Liver (tissue), 9 donors: ENCODE measurements around the gene CTSG. TPM values are rescaled to one million over a fixed set of nuclear protein-coding genes. Genes with fewer than 3 reads are reported as not detected.

Experiments used
- DNase-seq: peaks from one replicate; pipeline ENCODE4 v3.0.0-alpha.2; 2017; ENCODE audit warnings: low spot score
- H3K27ac ChIP-seq, 2 donors: one replicate each; pipeline ENCODE4 v1.7.0; 2013; ENCODE audit warnings: inconsistent platforms in 2 of 2, low read length in 2 of 2, control low read depth in 1 of 2, low read depth in 1 of 2, mild to moderate bottlenecking in 1 of 2
- H3K27me3 ChIP-seq, 4 donors: one replicate each; pipeline versions ENCODE4 v1.6.1 to v1.7.0; 2013; ENCODE audit warnings: low read length in 3 of 4, inconsistent platforms in 1 of 4, mild to moderate bottlenecking in 1 of 4, moderate library complexity in 1 of 4; ENCODE audit not compliant: control insufficient read depth in 4 of 4, insufficient read depth in 4 of 4
- H3K36me3 ChIP-seq, 4 donors: one replicate each; pipeline versions ENCODE4 v1.6.1 to v1.7.0; 2013; ENCODE audit warnings: low read length in 3 of 4, mild to moderate bottlenecking in 3 of 4, low read depth in 1 of 4, moderate library complexity in 1 of 4; ENCODE audit not compliant: control insufficient read depth in 4 of 4, insufficient read depth in 3 of 4
- H3K4me1 ChIP-seq, 4 donors: one replicate each; pipeline versions ENCODE4 v1.6.1 to v1.7.0; 2013; ENCODE audit warnings: low read length in 3 of 4, mild to moderate bottlenecking in 3 of 4, moderate library complexity in 1 of 4; ENCODE audit not compliant: control insufficient read depth in 4 of 4, insufficient read depth in 4 of 4
- H3K4me3 ChIP-seq, 3 donors: one replicate each; pipeline versions ENCODE4 v1.6.1 to v1.7.0; 2013; ENCODE audit warnings: low read length in 3 of 3, control low read depth in 1 of 3, low read depth in 1 of 3, mild to moderate bottlenecking in 1 of 3
- H3K9ac ChIP-seq, 2 donors: one replicate each; pipeline ENCODE4 v1.7.0; 2013; ENCODE audit warnings: low read length in 2 of 2, mild to moderate bottlenecking in 2 of 2, moderate library complexity in 2 of 2, control low read depth in 1 of 2, low read depth in 1 of 2
- H3K9me3 ChIP-seq, 4 donors: one replicate each; pipeline versions ENCODE4 v1.6.1 to v1.7.0; 2013; ENCODE audit warnings: low read length in 3 of 4; ENCODE audit not compliant: control insufficient read depth in 4 of 4
- EGR1 ChIP-seq, 2 donors: IDR thresholded peaks; 2 replicates each; pipeline ENCODE4 v1.6.1; 2016 to 2018; ENCODE audit warnings: antibody characterized with exemption in 2 of 2, low read depth in 2 of 2
- FOXA1 ChIP-seq: IDR thresholded peaks from 2 replicates; pipeline ENCODE4 v1.6.1; 2016; ENCODE audit warnings: antibody characterized with exemption
- FOXA2 ChIP-seq: IDR thresholded peaks from 2 replicates; pipeline ENCODE4 v1.6.1; 2016; ENCODE audit warnings: antibody characterized with exemption
- GABPA ChIP-seq, 2 donors: IDR thresholded peaks in 1 of 2; conservative IDR thresholded peaks in 1 of 2; 2 replicates each; pipeline ENCODE4 v1.6.1; 2016; ENCODE audit warnings: antibody characterized with exemption in 2 of 2, mild to moderate bottlenecking in 1 of 2, moderate library complexity in 1 of 2
- HNF4A ChIP-seq, 2 donors: conservative IDR thresholded peaks; 2 replicates each; pipeline ENCODE4 v1.6.1; 2016; ENCODE audit warnings: antibody characterized with exemption in 2 of 2, mild to moderate bottlenecking in 2 of 2
- HNF4G ChIP-seq: IDR thresholded peaks from 2 replicates; pipeline ENCODE4 v1.6.1; 2016; ENCODE audit warnings: antibody characterized with exemption
- JUND ChIP-seq, 2 donors: IDR thresholded peaks; 2 replicates each; pipeline ENCODE4 v1.6.1; 2016; ENCODE audit warnings: antibody characterized with exemption in 2 of 2
- NR2F2 ChIP-seq: IDR thresholded peaks from 2 replicates; pipeline ENCODE4 v1.6.1; 2016; ENCODE audit warnings: antibody characterized with exemption
- RAD21 ChIP-seq, 2 donors: IDR thresholded peaks; 2 replicates each; pipeline ENCODE4 v1.6.1; 2016; ENCODE audit warnings: antibody characterized with exemption in 2 of 2, mild to moderate bottlenecking in 2 of 2
- RXRA ChIP-seq, 2 donors: IDR thresholded peaks; 2 replicates each; pipeline ENCODE4 v1.6.1; 2017 to 2018; ENCODE audit warnings: antibody characterized with exemption in 2 of 2, mild to moderate bottlenecking in 1 of 2
- SP1 ChIP-seq: IDR thresholded peaks from 2 replicates; pipeline ENCODE4 v1.6.1; 2018; ENCODE audit warnings: antibody characterized with exemption, mild to moderate bottlenecking
- TAF1 ChIP-seq: conservative IDR thresholded peaks from 2 replicates; pipeline ENCODE4 v1.6.1; 2016; ENCODE audit warnings: antibody characterized with exemption, mild to moderate bottlenecking
- YY1 ChIP-seq: IDR thresholded peaks from 2 replicates; pipeline ENCODE4 v1.6.1; 2016; ENCODE audit warnings: antibody characterized with exemption, mild to moderate bottlenecking
- WGBS: extraction: QIAGEN DNeasy Blood & Tissue Kit; methylation state at CpG from one replicate; pipeline ENCODE4 v1.1.7; 2013; 5-methylcytosine and 5-hydroxymethylcytosine counted together
- polyA plus RNA-seq, 2 donors: library from polyadenylated mRNA; stranded (reverse) in 1 of 2; unstranded in 1 of 2; fragments of 200-250 nt in 1 of 2; fragments of >200 nt in 1 of 2; fragmentation: Nextera tagmentation in 1 of 2; extraction: Ambion mirVana in 1 of 2; gene quantifications; one replicate each; pipeline versions ENCODE4 v1.2.1 to v1.2.3, GENCODE V29; 2013 to 2015
- total RNA-seq, 2 donors: library from RNA; depleted of rRNA; stranded (reverse); fragments of >200 nt; gene quantifications; one replicate each; pipeline ENCODE4 v1.2.3, GENCODE V29; 2014
- TF ChIP-seq, protein P1 (sequence below): IDR thresholded peaks from 2 replicates; pipeline ENCODE4 v1.6.1; 2016; ENCODE audit warnings: antibody characterized with exemption, mild to moderate bottlenecking
- TF ChIP-seq, protein P2 (sequence below): IDR thresholded peaks from 2 replicates; pipeline ENCODE4 v1.6.1; 2016; ENCODE audit warnings: antibody characterized with exemption
- TF ChIP-seq, protein P3 (sequence below): IDR thresholded peaks from 2 replicates; pipeline ENCODE4 v1.6.1; 2016; ENCODE audit warnings: antibody characterized with exemption
- TF ChIP-seq, protein P4 (sequence below): IDR thresholded peaks from 2 replicates; pipeline ENCODE4 v1.6.1; 2016; ENCODE audit warnings: antibody characterized with exemption
- TF ChIP-seq, protein P5 (sequence below): fragments of 150-350 bp; IDR thresholded peaks from 2 replicates; pipeline ENCODE4 v1.5.1; 2017; ENCODE audit warnings: improper control_type of control experiment, low read depth, low read length; ENCODE audit not compliant: missing input control
- donor health status: healthy.
- donor health status: healthy.
- donor health status: healthy.
- donor health status: healthy.
- donor health status: healthy.

CTSG gene
- total and polyA plus RNA-seq, 4 donors = 0.24 to 32.5 (median 1.9) TPM; not detected in 1

DNA sequence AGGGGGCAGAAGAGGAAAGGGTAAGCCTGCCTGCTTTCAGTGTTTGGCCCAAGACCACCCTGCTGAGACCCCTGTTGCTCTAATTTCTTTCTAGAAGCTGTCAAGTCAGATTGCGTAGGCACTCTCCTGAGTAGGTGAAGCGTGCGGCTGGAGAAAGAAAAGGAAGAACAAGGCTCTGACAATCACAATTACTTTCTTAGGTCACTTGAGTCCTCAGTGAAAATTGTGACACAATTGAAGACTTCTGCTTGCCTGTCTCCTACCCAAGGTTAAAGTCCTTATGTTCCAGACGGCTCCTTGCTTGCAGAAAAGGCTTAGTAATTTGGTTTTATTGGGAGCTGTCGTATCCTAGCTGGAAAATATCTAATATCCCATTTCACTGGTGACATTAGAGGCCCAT is 721 bp upstream of the CTSG start:
- no peak for DNase-seq
- TF ChIP-seq GABPA (IDR thresholded peaks at IDR 0.05 in 1 of 2, conservative IDR thresholded peaks at IDR 0.05 in 1 of 2) (no peak), HNF4A (conservative IDR thresholded peaks at IDR 0.05) (no peak), YY1 (no peak), RAD21 (IDR thresholded peaks at IDR 0.05) (no peak), JUND (IDR thresholded peaks at IDR 0.05) (no peak), HNF4G (no peak), FOXA1 (no peak), RXRA (IDR thresholded peaks at IDR 0.05) (no peak), SP1 (no peak), EGR1 (IDR thresholded peaks at IDR 0.05; ENCODE audit: low read depth in 2 of 2) (no peak), NR2F2 (no peak), FOXA2 (no peak), TAF1 (no peak)
- TF ChIP-seq, protein P1, sequence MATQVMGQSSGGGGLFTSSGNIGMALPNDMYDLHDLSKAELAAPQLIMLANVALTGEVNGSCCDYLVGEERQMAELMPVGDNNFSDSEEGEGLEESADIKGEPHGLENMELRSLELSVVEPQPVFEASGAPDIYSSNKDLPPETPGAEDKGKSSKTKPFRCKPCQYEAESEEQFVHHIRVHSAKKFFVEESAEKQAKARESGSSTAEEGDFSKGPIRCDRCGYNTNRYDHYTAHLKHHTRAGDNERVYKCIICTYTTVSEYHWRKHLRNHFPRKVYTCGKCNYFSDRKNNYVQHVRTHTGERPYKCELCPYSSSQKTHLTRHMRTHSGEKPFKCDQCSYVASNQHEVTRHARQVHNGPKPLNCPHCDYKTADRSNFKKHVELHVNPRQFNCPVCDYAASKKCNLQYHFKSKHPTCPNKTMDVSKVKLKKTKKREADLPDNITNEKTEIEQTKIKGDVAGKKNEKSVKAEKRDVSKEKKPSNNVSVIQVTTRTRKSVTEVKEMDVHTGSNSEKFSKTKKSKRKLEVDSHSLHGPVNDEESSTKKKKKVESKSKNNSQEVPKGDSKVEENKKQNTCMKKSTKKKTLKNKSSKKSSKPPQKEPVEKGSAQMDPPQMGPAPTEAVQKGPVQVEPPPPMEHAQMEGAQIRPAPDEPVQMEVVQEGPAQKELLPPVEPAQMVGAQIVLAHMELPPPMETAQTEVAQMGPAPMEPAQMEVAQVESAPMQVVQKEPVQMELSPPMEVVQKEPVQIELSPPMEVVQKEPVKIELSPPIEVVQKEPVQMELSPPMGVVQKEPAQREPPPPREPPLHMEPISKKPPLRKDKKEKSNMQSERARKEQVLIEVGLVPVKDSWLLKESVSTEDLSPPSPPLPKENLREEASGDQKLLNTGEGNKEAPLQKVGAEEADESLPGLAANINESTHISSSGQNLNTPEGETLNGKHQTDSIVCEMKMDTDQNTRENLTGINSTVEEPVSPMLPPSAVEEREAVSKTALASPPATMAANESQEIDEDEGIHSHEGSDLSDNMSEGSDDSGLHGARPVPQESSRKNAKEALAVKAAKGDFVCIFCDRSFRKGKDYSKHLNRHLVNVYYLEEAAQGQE = no peak
- TF ChIP-seq, protein P2, sequence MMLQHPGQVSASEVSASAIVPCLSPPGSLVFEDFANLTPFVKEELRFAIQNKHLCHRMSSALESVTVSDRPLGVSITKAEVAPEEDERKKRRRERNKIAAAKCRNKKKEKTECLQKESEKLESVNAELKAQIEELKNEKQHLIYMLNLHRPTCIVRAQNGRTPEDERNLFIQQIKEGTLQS = no peak
- TF ChIP-seq, protein P3, sequence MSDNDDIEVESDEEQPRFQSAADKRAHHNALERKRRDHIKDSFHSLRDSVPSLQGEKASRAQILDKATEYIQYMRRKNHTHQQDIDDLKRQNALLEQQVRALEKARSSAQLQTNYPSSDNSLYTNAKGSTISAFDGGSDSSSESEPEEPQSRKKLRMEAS = no peak
- TF ChIP-seq, protein P4, sequence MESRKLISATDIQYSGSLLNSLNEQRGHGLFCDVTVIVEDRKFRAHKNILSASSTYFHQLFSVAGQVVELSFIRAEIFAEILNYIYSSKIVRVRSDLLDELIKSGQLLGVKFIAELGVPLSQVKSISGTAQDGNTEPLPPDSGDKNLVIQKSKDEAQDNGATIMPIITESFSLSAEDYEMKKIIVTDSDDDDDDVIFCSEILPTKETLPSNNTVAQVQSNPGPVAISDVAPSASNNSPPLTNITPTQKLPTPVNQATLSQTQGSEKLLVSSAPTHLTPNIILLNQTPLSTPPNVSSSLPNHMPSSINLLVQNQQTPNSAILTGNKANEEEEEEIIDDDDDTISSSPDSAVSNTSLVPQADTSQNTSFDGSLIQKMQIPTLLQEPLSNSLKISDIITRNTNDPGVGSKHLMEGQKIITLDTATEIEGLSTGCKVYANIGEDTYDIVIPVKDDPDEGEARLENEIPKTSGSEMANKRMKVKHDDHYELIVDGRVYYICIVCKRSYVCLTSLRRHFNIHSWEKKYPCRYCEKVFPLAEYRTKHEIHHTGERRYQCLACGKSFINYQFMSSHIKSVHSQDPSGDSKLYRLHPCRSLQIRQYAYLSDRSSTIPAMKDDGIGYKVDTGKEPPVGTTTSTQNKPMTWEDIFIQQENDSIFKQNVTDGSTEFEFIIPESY = no peak
- H3K9ac ChIP-seq = no peak overlapping the region
- H3K36me3 ChIP-seq = no peaks in the 10 kb centered on the region
- no peaks in the 10 kb centered on the region for H3K4me1 ChIP-seq
- no peak overlapping the region for H3K27ac ChIP-seq
- no peaks in the 10 kb centered on the region for H3K9me3 ChIP-seq
- H3K27me3 ChIP-seq = no peaks in the 10 kb centered on the region
- H3K4me3 ChIP-seq = no peak overlapping the region
- WGBS = 69% methylated on average over 5 of the region's 5 CpGs

DNA sequence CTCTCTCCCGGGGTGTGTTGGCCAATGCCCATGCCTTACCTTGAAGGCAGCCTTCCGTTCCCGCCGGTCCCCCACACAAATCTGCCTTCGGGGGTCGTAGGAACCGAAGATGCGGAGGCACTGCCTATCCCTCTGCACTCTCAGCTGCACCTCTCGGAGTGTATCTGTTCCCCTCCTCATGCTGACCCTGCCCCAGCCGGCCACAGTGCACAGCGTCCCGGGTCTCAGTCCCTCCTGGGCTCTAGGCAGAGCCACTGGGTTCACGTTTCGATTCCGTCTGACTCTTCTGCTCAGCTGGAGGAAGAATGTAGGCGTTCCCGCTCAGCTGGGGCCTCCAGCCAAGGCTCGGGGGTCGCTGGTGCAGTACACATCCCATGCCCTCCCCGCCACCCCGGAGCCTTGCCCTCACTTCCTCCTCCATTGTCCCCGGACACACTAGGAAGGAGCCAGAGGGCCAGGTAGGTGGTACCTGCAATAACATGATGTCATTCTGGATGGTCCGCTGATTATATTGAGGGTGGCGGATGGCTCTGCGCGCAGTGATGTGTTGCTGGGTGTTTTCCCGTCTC is 1.8 kb downstream of the CTSG start:
- Histone ChIP-seq H3K4me1 (no peaks in the 10 kb centered on the region), H3K9ac (no peak overlapping the region), H3K36me3 (no peaks in the 10 kb centered on the region), H3K27ac (no peak overlapping the region), H3K27me3 (no peaks in the 10 kb centered on the region), H3K4me3 (no peak overlapping the region), H3K9me3 (no peaks in the 10 kb centered on the region)
- no peak for DNase-seq
- 81% methylated on average over 27 of the region's 27 CpGs for WGBS
- TF ChIP-seq, protein P2 = no peak
- TF ChIP-seq, protein P5, sequence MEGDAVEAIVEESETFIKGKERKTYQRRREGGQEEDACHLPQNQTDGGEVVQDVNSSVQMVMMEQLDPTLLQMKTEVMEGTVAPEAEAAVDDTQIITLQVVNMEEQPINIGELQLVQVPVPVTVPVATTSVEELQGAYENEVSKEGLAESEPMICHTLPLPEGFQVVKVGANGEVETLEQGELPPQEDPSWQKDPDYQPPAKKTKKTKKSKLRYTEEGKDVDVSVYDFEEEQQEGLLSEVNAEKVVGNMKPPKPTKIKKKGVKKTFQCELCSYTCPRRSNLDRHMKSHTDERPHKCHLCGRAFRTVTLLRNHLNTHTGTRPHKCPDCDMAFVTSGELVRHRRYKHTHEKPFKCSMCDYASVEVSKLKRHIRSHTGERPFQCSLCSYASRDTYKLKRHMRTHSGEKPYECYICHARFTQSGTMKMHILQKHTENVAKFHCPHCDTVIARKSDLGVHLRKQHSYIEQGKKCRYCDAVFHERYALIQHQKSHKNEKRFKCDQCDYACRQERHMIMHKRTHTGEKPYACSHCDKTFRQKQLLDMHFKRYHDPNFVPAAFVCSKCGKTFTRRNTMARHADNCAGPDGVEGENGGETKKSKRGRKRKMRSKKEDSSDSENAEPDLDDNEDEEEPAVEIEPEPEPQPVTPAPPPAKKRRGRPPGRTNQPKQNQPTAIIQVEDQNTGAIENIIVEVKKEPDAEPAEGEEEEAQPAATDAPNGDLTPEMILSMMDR = no peak
- no peak for TF ChIP-seq JUND (IDR thresholded peaks at IDR 0.05)
- TF ChIP-seq, protein P4 = no peak
- TF ChIP-seq, protein P3 = no peak
- TF ChIP-seq FOXA1 = no peak
- TF ChIP-seq GABPA (IDR thresholded peaks at IDR 0.05 in 1 of 2, conservative IDR thresholded peaks at IDR 0.05 in 1 of 2) = no peak
- no peak for TF ChIP-seq RXRA (IDR thresholded peaks at IDR 0.05)
- no peak for TF ChIP-seq TAF1
- no peak for TF ChIP-seq SP1
